Measurements from ENCODE around the gene FZD10. TPM values are rescaled to one million over a fixed set of nuclear protein-coding genes. Genes with fewer than 3 reads are reported as not detected.

The FZD10 gene
- total RNA-seq, 1 experiment from 2014 or later: not detected

DNA sequence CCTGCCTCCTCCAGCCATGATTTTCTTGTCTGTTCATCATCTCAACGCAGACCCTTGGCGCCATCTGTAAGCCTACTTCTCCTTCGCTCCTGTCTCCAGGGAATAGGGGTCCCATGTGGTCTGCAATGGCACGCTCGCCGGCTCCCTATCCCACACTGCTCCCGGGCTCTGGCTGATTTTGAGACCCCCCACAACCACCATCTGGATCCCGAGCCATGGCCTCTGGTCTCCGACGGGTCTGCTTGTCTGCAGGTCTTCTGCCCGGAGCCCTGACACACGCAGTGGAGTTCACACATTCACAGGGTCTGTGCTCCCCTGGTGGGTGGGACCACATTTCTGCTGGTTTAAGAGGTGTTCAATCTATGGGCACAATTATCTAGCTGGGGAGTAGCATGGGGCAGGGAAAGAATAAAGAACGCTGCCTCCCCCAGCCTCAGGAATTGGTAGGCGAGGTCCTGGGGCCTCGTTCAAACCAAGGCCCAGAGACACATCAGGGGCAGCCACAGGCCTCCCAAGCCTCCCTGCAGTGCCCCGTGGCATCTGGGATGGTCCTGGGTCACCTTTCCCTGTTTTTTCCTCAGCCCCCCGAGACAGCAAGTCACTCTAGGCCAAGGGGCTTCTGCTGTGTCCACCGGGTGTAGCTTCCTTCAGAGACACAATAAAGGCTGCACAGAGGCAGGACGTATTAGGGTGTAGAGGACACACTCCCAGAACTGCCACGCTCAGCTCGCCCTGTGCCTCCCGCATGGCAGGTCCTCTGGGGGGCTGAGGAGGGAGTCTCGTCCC lies 21.5 kb downstream of the FZD10 start:
- H3K4me1 ChIP-seq (replicated peaks; ENCODE audit: insufficient read depth): no peaks in the 10 kb centered on the region
- H3F3A ChIP-seq (ENCODE audit: insufficient read depth, low read depth): no peaks in the 10 kb centered on the region
- H3K27me3 ChIP-seq (ENCODE audit: insufficient read depth, low read depth): peaks cover 43% of the 10 kb centered on the region
- H3K4me2 ChIP-seq: no peak overlapping the region
- H3K9me3 ChIP-seq (ENCODE audit: insufficient read depth, low read depth): no peaks in the 10 kb centered on the region
- no peaks in the 10 kb centered on the region for H3K36me3 ChIP-seq (ENCODE audit: low read depth)
- no peak overlapping the region for H3K4me3 ChIP-seq
- POLR2A ChIA-PET (ENCODE audit: unreplicated experiment): no interaction called here
- H4K20me1 ChIP-seq (ENCODE audit: insufficient read depth): no peaks in the 10 kb centered on the region
- intact Hi-C loops (cut with micrococcal nuclease; ENCODE audit: unreplicated experiment): no loop called here
- no peak for DNase-seq
- H3K9me2 ChIP-seq (ENCODE audit: insufficient read depth): no peaks in the 10 kb centered on the region
- no TSS peak for BruUV-seq (replicated peaks)
- CTCF ChIA-PET: no interaction called here
- TF ChIP-seq, protein P1, sequence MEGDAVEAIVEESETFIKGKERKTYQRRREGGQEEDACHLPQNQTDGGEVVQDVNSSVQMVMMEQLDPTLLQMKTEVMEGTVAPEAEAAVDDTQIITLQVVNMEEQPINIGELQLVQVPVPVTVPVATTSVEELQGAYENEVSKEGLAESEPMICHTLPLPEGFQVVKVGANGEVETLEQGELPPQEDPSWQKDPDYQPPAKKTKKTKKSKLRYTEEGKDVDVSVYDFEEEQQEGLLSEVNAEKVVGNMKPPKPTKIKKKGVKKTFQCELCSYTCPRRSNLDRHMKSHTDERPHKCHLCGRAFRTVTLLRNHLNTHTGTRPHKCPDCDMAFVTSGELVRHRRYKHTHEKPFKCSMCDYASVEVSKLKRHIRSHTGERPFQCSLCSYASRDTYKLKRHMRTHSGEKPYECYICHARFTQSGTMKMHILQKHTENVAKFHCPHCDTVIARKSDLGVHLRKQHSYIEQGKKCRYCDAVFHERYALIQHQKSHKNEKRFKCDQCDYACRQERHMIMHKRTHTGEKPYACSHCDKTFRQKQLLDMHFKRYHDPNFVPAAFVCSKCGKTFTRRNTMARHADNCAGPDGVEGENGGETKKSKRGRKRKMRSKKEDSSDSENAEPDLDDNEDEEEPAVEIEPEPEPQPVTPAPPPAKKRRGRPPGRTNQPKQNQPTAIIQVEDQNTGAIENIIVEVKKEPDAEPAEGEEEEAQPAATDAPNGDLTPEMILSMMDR (conservative IDR thresholded peaks at IDR 0.05): no peak
- no peak for TF ChIP-seq EZH2 (IDR thresholded peaks at IDR 0.05; ENCODE audit: low read depth)
- H3K27ac ChIP-seq: no peak overlapping the region
- no peaks in the 10 kb centered on the region for H3K79me2 ChIP-seq (ENCODE audit: low read depth)
- no peak overlapping the region for H2AFZ ChIP-seq

DNA sequence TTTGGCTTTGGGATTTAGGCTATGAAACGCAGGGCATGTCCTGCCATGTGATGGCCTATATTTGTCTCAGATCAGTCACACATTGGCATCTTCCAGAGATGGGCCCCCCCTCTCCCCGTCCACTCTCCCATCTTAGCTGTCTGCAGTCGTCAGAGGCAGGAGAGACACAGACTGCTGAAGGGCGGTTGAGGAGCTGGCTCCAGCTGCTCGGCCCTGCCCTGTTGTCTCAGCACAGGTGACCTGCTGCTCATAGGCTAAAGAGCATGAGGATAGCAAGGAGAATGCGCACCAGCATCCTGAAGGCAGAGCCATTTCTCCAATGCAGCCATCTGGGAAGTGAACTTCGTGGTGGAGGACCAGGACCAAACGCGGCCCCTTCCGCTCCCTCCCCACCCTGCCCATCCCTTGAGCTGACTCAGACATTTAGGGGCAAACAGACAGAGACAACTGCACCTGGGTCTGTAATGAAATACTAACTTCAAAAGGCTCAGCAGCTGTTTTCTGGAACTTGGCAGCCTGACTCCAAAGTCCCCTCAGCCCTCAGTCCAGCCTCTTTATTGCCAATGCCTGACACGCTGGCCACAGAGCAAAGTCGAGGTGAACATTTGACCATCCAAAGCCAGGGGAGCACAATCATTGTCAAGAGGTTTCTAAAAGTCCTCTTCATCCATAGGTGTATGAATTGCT lies 22.3 kb downstream of the FZD10 start:
- Histone ChIP-seq H4K20me1 (ENCODE audit: insufficient read depth) (no peaks in the 10 kb centered on the region), H3K9me2 (ENCODE audit: insufficient read depth) (no peaks in the 10 kb centered on the region), H3K9me3 (ENCODE audit: insufficient read depth, low read depth) (no peaks in the 10 kb centered on the region), H3K36me3 (ENCODE audit: low read depth) (no peaks in the 10 kb centered on the region), H3F3A (ENCODE audit: insufficient read depth, low read depth) (no peaks in the 10 kb centered on the region), H3K4me1 (replicated peaks; ENCODE audit: insufficient read depth) (no peaks in the 10 kb centered on the region), H3K79me2 (ENCODE audit: low read depth) (no peaks in the 10 kb centered on the region), H3K27ac (no peak overlapping the region), H3K27me3 (ENCODE audit: insufficient read depth, low read depth) (peaks cover 38% of the 10 kb centered on the region), H2AFZ (no peak overlapping the region), H3K4me2 (no peak overlapping the region), H3K4me3 (no peak overlapping the region)
- POLR2A ChIA-PET (ENCODE audit: unreplicated experiment): no interaction called here
- BruUV-seq (replicated peaks): no TSS peak
- CTCF ChIA-PET: no interaction called here
- TF ChIP-seq, protein P1 (conservative IDR thresholded peaks at IDR 0.05): no peak
- no peak for TF ChIP-seq EZH2 (IDR thresholded peaks at IDR 0.05; ENCODE audit: low read depth)
- DNase-seq: no peak
- intact Hi-C loops (cut with micrococcal nuclease; ENCODE audit: unreplicated experiment): no loop called here

DNA sequence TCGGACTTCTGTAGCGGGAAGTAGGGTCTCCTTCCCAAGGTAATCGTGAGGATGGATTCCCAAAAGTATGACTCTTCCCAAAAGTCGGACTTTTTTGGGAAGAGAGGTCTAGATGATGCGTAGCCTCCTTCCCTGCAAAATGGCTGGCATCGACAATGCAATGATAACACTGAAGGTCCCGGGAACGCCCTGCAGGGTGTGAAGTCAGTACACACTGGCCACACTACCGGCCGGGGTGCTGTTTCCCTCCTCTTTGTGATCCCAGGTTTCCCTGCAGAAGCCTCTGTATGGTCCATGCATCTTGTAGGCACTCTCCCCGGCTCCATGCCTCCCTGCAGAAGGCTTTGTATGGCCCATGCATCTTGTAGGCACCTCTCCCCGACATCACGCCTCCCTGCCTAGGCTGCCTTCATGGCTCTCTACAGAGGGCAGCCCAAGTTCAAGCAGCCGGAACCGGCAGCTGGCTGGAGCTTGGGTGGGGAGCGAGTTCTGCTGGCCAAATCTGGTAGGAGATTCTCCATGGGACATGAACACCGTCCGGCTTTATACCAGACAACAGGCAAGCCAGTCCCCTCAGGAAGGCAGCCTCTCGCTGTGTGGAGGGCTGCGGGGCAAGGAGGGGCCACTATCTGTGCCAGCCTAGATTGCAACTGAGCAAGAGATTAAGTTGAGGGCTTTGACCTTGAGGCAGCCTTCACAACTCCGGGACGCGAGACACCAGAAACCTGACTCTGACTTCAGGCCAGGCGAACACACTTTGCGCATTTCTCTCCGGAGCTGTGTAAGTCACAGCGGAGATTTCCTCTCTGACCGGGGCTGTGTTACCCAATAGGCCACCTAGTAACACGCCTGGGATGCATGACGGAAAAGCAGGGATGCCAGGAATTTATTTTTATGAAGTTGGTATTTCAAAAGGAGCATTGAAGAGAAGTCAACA lies 23.5 kb downstream of the FZD10 start:
- H3K9me2 ChIP-seq (ENCODE audit: insufficient read depth): no peaks in the 10 kb centered on the region
- no peak for DNase-seq
- POLR2A ChIA-PET (ENCODE audit: unreplicated experiment): no interaction called here
- H3K27me3 ChIP-seq (ENCODE audit: insufficient read depth, low read depth): peaks cover 38% of the 10 kb centered on the region
- no TSS peak for BruUV-seq (replicated peaks)
- no peaks in the 10 kb centered on the region for H4K20me1 ChIP-seq (ENCODE audit: insufficient read depth)
- no peak overlapping the region for H3K4me3 ChIP-seq
- no peak overlapping the region for H3K27ac ChIP-seq
- H3K79me2 ChIP-seq (ENCODE audit: low read depth): no peaks in the 10 kb centered on the region
- H2AFZ ChIP-seq: no peak overlapping the region
- no peaks in the 10 kb centered on the region for H3K36me3 ChIP-seq (ENCODE audit: low read depth)
- no peaks in the 10 kb centered on the region for H3F3A ChIP-seq (ENCODE audit: insufficient read depth, low read depth)
- CTCF ChIA-PET: no interaction called here
- H3K9me3 ChIP-seq (ENCODE audit: insufficient read depth, low read depth): no peaks in the 10 kb centered on the region
- no peak overlapping the region for H3K4me2 ChIP-seq
- intact Hi-C loops (cut with micrococcal nuclease; ENCODE audit: unreplicated experiment): no loop called here
- no peaks in the 10 kb centered on the region for H3K4me1 ChIP-seq (replicated peaks; ENCODE audit: insufficient read depth)
- TF ChIP-seq, protein P1 (conservative IDR thresholded peaks at IDR 0.05): no peak
